A549 (cell line): ENCODE measurements around the gene SAMD3.

ENCODE experiments used
- CBX8 ChIP-seq: fragments of 200-600 bp; sonication (generic); IDR thresholded peaks from 2 replicates; pipeline ENCODE4 v1.6.1; 2016
- EHMT2 ChIP-seq: fragments of 200-600 bp; sonication (generic); IDR thresholded peaks from 2 replicates; pipeline ENCODE4 v1.6.1; 2016; ENCODE audit warnings: antibody characterized with exemption, low read depth, mild to moderate bottlenecking, moderate library complexity
- JUNB ChIP-seq: fragments of >200 bp; sonication (Bioruptor Twin); formaldehyde crosslinking; IDR thresholded peaks from 2 replicates; pipeline ENCODE4 v1.6.1; 2016
- POLR2A ChIP-seq: IDR thresholded peaks from 2 replicates; pipeline ENCODE4 v1.6.1; 2012; ENCODE audit warnings: mild to moderate bottlenecking, low read length
- POLR2AphosphoS2 ChIP-seq: conservative IDR thresholded peaks from 2 replicates; pipeline ENCODE4 v1.6.1; 2012; ENCODE audit warnings: low read length, improper control_type of control experiment, inconsistent platforms
- SMC3 ChIP-seq: fragments of >200 bp; sonication (Bioruptor Twin); formaldehyde crosslinking; IDR thresholded peaks from 3 replicates; pipeline ENCODE4 v1.6.1; 2018; ENCODE audit warnings: inconsistent platforms
- ZNF302 ChIP-seq: fragments of 250-450 bp; sonication (Bioruptor Pico); IDR thresholded peaks from 2 replicates; pipeline ENCODE4 v1.9.0; 2021; ENCODE audit warnings: inconsistent platforms, mild to moderate bottlenecking, moderate library complexity
- TF ChIP-seq, protein P1 (sequence below): fragments of >200 bp; sonication (Bioruptor Twin); formaldehyde crosslinking; IDR thresholded peaks from 3 replicates; pipeline ENCODE4 v1.5.1; 2016
- TF ChIP-seq, protein P2 (sequence below): IDR thresholded peaks from 2 replicates; pipeline ENCODE4 v1.6.1; 2012; ENCODE audit warnings: low read depth, borderline replicate concordance
- TF ChIP-seq, protein P3 (sequence below): fragments of 450-650 bp; IDR thresholded peaks from 2 replicates; pipeline ENCODE4 v1.6.1; 2014; ENCODE audit warnings: antibody characterized with exemption
- TF ChIP-seq, protein P4 (sequence below): fragments of 200-600 bp; sonication (generic); IDR thresholded peaks from 2 replicates; pipeline ENCODE4 v1.6.1; 2016; ENCODE audit warnings: antibody characterized with exemption, mild to moderate bottlenecking, moderate library complexity

DNA sequence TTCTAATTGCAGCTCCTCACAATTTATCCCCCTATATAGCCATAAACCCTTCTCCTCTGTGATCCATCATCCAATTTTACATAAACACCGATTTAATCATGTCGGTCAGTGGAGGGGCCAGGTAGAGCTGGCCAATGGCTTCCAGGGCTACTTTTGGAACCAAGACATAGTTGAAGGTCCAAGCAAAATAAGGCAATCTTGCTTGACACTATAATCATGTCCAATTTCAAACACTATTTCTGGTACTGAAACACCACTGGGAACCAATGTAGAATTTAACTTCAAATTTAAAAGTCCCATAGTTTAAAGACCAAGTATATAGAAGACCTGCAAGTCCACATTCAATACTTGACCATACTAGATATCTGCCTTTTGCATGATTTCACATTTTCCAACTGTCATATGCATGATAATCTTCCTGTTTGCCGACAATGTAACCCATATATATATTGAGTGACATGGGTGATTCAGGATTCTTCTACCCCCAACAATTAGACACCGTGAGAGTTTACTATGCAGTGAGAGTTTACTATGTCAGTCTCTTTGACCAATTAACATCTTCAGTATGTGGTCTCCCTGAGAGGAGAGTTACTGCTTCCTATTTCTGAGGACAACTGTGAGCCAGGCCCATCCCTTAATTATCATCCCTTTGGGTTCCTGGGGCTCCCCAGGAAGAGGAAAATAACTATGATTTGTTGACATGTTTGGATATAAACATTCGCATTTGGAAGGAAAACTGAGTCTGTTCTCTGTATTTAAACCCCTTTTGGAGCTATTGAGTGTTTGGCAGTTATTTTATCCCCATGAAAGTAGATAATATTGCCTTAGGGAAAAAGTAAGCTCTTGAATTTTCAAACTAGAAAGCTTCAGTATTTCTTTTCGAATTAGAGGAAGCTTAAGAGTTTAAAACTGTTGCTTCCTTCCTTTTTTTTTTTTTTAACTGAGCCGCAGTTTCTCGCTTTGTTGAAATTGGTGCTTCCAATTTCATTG lies 31.8 kb downstream of the SAMD3 start:
- TF ChIP-seq ZNF302 (CRISPR knock-in tag) (no peak), EHMT2 (no peak), POLR2A (no peak), SMC3 (no peak), JUNB (no peak), POLR2AphosphoS2 (no peak), CBX8 (no peak)
- TF ChIP-seq, protein P1, sequence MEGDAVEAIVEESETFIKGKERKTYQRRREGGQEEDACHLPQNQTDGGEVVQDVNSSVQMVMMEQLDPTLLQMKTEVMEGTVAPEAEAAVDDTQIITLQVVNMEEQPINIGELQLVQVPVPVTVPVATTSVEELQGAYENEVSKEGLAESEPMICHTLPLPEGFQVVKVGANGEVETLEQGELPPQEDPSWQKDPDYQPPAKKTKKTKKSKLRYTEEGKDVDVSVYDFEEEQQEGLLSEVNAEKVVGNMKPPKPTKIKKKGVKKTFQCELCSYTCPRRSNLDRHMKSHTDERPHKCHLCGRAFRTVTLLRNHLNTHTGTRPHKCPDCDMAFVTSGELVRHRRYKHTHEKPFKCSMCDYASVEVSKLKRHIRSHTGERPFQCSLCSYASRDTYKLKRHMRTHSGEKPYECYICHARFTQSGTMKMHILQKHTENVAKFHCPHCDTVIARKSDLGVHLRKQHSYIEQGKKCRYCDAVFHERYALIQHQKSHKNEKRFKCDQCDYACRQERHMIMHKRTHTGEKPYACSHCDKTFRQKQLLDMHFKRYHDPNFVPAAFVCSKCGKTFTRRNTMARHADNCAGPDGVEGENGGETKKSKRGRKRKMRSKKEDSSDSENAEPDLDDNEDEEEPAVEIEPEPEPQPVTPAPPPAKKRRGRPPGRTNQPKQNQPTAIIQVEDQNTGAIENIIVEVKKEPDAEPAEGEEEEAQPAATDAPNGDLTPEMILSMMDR, result no peak
- TF ChIP-seq, protein P2, sequence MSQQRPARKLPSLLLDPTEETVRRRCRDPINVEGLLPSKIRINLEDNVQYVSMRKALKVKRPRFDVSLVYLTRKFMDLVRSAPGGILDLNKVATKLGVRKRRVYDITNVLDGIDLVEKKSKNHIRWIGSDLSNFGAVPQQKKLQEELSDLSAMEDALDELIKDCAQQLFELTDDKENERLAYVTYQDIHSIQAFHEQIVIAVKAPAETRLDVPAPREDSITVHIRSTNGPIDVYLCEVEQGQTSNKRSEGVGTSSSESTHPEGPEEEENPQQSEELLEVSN, result no peak
- TF ChIP-seq, protein P3, sequence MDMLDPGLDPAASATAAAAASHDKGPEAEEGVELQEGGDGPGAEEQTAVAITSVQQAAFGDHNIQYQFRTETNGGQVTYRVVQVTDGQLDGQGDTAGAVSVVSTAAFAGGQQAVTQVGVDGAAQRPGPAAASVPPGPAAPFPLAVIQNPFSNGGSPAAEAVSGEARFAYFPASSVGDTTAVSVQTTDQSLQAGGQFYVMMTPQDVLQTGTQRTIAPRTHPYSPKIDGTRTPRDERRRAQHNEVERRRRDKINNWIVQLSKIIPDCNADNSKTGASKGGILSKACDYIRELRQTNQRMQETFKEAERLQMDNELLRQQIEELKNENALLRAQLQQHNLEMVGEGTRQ, result no peak
- TF ChIP-seq, protein P4, sequence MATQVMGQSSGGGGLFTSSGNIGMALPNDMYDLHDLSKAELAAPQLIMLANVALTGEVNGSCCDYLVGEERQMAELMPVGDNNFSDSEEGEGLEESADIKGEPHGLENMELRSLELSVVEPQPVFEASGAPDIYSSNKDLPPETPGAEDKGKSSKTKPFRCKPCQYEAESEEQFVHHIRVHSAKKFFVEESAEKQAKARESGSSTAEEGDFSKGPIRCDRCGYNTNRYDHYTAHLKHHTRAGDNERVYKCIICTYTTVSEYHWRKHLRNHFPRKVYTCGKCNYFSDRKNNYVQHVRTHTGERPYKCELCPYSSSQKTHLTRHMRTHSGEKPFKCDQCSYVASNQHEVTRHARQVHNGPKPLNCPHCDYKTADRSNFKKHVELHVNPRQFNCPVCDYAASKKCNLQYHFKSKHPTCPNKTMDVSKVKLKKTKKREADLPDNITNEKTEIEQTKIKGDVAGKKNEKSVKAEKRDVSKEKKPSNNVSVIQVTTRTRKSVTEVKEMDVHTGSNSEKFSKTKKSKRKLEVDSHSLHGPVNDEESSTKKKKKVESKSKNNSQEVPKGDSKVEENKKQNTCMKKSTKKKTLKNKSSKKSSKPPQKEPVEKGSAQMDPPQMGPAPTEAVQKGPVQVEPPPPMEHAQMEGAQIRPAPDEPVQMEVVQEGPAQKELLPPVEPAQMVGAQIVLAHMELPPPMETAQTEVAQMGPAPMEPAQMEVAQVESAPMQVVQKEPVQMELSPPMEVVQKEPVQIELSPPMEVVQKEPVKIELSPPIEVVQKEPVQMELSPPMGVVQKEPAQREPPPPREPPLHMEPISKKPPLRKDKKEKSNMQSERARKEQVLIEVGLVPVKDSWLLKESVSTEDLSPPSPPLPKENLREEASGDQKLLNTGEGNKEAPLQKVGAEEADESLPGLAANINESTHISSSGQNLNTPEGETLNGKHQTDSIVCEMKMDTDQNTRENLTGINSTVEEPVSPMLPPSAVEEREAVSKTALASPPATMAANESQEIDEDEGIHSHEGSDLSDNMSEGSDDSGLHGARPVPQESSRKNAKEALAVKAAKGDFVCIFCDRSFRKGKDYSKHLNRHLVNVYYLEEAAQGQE, result no peak
